GM06990 (cell line): ENCODE results near the gene OXA1L.

Experiments used
- DNase-seq: peaks from one replicate; pipeline ENCODE4 v3.0.0-alpha.2; 2011; ENCODE audit not compliant: insufficient read length; ENCODE audit errors: extremely low read depth
- H3K27me3 ChIP-seq: replicated peaks from 2 replicates; pipeline ENCODE4 v1.6.0; 2011; ENCODE audit warnings: low read length; ENCODE audit not compliant: control insufficient read depth, insufficient read depth
- H3K36me3 ChIP-seq: 2 replicates; pipeline ENCODE4 v1.5.1; 2011; ENCODE audit warnings: low read length; ENCODE audit not compliant: control insufficient read depth, insufficient read depth
- H3K4me3 ChIP-seq: replicated peaks from 2 replicates; pipeline ENCODE4 v1.5.1; 2011; ENCODE audit warnings: low read depth, mild to moderate bottlenecking, control low read depth, low read length
- TF ChIP-seq, protein P1 (sequence below): IDR thresholded peaks from 2 replicates; pipeline ENCODE4 v1.5.1; 2011; ENCODE audit warnings: low read length, control low read depth, mild to moderate bottlenecking, inconsistent platforms; ENCODE audit not compliant: insufficient read depth, poor library complexity, severe bottlenecking

OXA1L gene

DNA sequence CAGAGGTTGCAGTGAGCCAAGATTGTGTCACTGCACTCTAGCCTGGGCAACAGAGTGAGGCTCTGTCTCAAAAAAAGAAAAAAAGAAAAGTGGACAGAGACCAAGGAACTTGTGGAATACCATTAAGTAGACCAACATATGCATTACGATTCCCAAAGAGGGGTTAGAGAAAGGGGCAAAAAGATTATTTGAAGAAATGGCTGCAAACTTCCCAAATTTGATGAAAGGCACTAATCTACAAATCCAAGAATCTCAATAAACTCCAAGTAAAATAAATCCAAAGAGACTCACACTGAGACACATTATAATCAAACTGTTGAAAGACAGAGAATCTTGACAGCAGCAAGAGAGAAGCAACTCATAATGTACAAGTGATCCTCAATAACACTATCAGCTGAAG, 4.8 kb upstream of the OXA1L start:
- Histone ChIP-seq H3K27me3 (no peaks in the 10 kb centered on the region), H3K36me3 (no peaks in the 10 kb centered on the region), H3K4me3 (no peak overlapping the region)
- TF ChIP-seq, protein P1, sequence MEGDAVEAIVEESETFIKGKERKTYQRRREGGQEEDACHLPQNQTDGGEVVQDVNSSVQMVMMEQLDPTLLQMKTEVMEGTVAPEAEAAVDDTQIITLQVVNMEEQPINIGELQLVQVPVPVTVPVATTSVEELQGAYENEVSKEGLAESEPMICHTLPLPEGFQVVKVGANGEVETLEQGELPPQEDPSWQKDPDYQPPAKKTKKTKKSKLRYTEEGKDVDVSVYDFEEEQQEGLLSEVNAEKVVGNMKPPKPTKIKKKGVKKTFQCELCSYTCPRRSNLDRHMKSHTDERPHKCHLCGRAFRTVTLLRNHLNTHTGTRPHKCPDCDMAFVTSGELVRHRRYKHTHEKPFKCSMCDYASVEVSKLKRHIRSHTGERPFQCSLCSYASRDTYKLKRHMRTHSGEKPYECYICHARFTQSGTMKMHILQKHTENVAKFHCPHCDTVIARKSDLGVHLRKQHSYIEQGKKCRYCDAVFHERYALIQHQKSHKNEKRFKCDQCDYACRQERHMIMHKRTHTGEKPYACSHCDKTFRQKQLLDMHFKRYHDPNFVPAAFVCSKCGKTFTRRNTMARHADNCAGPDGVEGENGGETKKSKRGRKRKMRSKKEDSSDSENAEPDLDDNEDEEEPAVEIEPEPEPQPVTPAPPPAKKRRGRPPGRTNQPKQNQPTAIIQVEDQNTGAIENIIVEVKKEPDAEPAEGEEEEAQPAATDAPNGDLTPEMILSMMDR = no peak
- no peak for DNase-seq

DNA sequence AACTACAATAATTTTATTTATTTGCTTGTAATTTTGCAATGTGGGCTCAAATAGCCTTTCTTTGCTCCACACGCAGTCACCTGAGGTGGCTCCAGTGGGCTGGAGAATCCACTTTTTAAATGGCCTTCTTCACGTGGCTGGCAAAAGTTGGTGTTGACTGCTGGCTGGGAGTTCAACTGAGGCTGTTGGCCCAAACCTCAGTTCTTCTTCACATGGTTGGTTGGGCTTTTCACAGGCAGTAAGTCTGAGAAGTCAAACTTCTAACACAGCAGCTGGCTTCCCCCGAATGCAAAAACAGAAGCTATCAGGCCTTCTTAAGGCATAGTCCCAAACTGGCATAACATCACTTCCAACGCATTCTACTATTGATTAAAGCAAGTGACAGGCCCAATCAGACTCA, 2.1 kb upstream of the OXA1L start:
- Histone ChIP-seq H3K27me3 (no peaks in the 10 kb centered on the region), H3K4me3 (no peak overlapping the region), H3K36me3 (peaks cover 2% of the 10 kb centered on the region; the same call in 1 of the 2 replicates)
- TF ChIP-seq, protein P1 = no peak
- DNase-seq = no peak

DNA sequence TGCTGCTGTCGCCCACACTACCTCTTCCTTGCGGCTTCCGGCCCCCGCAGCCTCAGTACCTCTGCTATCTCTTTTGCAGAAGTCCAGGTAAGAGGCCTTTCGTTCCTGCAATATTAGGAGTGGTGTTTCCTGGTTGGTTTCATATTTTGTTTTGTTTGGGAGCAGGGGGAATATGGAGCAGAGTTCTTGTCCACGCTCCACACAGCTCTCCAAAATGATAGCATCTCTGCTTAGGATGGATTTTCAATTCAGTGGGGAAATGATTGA, 768 bp downstream of the OXA1L start:
- no peak for DNase-seq
- TF ChIP-seq, protein P1 = no peak
- peak overlapping the region; percentile 95 for H3K4me3 ChIP-seq
- no peaks in the 10 kb centered on the region for H3K27me3 ChIP-seq
- H3K36me3 ChIP-seq = peaks cover 21% of the 10 kb centered on the region

DNA sequence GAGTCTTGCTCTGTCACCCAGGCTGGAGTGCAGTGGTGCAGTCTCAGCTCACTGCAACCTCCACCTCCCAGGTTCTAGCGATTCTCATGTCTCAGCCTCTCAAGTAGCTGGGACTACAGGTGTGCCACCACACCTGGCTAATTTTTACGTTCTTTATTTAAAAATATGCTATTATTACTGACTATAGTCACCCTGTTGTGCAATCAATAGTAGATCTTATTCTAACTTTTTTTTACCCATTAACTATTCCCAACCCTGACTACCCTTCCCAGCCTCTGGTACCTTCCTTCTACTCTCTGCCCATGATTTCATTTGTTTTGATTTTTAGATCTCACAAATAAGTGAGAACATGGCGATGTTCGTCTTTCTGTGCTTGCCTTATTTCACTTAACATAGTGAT, 2.5 kb downstream of the OXA1L start:
- Histone ChIP-seq H3K36me3 (peaks cover 30% of the 10 kb centered on the region), H3K4me3 (no peak overlapping the region), H3K27me3 (no peaks in the 10 kb centered on the region)
- TF ChIP-seq, protein P1 = no peak
- no peak for DNase-seq

DNA sequence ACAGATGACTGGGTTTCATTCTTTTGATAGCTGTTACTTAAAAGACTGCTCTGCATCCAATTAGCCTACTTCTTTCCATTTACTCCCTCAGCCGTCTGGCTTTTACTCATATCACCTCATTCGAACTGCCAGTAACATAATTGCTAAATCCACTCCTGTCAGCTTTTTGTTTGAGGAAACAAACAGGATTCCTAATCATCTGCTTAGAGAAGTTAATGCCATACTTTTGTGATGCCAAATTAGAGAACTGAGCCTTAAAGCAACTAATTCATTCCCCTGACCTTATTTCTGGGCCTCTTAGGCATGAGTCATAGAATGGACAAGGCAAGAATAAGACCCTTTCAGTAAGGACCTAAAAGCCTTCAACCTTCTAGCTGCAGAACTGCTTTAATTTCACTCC, 2.9 kb downstream of the OXA1L start:
- no peaks in the 10 kb centered on the region for H3K27me3 ChIP-seq
- TF ChIP-seq, protein P1 = no peak
- peaks cover 33% of the 10 kb centered on the region for H3K36me3 ChIP-seq
- no peak overlapping the region for H3K4me3 ChIP-seq
- DNase-seq = no peak

DNA sequence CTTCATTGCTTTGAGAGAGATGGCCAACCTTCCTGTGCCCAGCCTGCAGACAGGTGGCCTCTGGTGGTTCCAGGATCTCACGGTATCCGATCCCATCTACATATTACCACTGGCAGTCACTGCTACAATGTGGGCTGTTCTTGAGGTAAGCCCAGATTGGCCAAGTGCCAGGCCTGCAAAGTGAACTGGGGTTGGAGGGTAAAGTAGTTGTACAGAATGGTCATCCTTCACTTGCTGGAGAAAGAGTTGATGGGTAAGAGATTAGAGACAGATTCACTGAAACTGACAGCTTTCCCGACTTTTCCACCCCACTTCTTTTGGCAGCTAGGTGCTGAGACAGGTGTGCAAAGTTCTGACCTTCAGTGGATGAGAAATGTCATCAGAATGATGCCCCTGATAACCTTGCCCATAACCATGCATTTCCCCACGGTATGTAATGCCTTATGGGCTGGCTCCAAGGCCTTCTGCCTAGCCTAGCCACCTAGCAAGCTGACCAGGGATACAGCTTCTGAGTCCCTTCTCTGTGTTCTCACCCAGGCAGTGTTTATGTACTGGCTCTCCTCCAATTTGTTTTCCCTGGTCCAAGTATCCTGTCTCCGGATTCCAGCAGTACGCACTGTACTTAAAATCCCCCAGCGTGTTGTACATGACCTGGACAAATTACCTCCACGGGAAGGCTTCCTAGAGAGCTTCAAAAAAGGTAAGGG, 4.1 kb downstream of the OXA1L start:
- Histone ChIP-seq H3K36me3 (peaks cover 33% of the 10 kb centered on the region), H3K4me3 (no peak overlapping the region), H3K27me3 (no peaks in the 10 kb centered on the region)
- DNase-seq = no peak
- TF ChIP-seq, protein P1 = no peak
